HG03039 (cell line): ENCODE results near the gene XPR1.
"Not testable (repeated sequence)": the region's sequence is repeated elsewhere in the genome, so short reads cannot be mapped to it uniquely, and the experiment has no call there.

ENCODE experiments used
- ATAC-seq: cut with Tn5 transposase; IDR thresholded peaks from one replicate; pipeline ENCODE4 v1.9.1; 2021; ENCODE audit warnings: mild to moderate bottlenecking, moderate library complexity; ENCODE audit not compliant: unreplicated experiment

Gene XPR1

GRCh38 chr1:180777072-180777689 lies 145.4 kb downstream of the XPR1 start:
- no peak for ATAC-seq

GRCh38 chr1:180778782-180779398 lies 147.1 kb downstream of the XPR1 start:
- ATAC-seq, result no peak

- ATAC-seq, result no peak
These were observed 147.8 kb downstream of the XPR1 start for GRCh38 chr1:180779584-180779983.

- ATAC-seq, result no peak
These were observed 149.9 kb downstream of the XPR1 start for GRCh38 chr1:180781718-180782117.

- ATAC-seq, result no peak
These were observed 153.5 kb downstream of the XPR1 start for GRCh38 chr1:180785291-180785690.

GRCh38 chr1:180785887-180786286 lies 154.1 kb downstream of the XPR1 start:
- ATAC-seq, result no peak

- no peak for ATAC-seq
These were observed 154.8 kb downstream of the XPR1 start for GRCh38 chr1:180786624-180787023.

- no peak for ATAC-seq
These were observed 155.9 kb downstream of the XPR1 start for GRCh38 chr1:180787628-180788307.

- no peak for ATAC-seq
These were observed 157.6 kb downstream of the XPR1 start for GRCh38 chr1:180789460-180789859.

- ATAC-seq, result not testable (repeated sequence)
These were observed 159.3 kb downstream of the XPR1 start for GRCh38 chr1:180791152-180791551.

GRCh38 chr1:180791806-180792205 lies 160.0 kb downstream of the XPR1 start:
- ATAC-seq, result no peak

- no peak for ATAC-seq
These were observed 161.6 kb downstream of the XPR1 start for GRCh38 chr1:180793451-180793850.

- ATAC-seq, result no peak
These were observed 165.2 kb downstream of the XPR1 start for GRCh38 chr1:180796897-180797640.

- ATAC-seq, result no peak
These were observed 169.1 kb downstream of the XPR1 start for GRCh38 chr1:180800945-180801344.

- ATAC-seq, result no peak
These were observed 171.0 kb downstream of the XPR1 start for GRCh38 chr1:180802813-180803212.

GRCh38 chr1:180805316-180805715 lies 173.5 kb downstream of the XPR1 start:
- ATAC-seq, result peak; percentile 56

GRCh38 chr1:180811298-180811697 lies 179.5 kb downstream of the XPR1 start:
- ATAC-seq, result no peak

GRCh38 chr1:180811886-180812285 lies 180.1 kb downstream of the XPR1 start:
- ATAC-seq, result no peak

GRCh38 chr1:180814258-180814657 lies 182.4 kb downstream of the XPR1 start:
- ATAC-seq, result no peak

- ATAC-seq, result no peak
These were observed 183.4 kb downstream of the XPR1 start for GRCh38 chr1:180815188-180815587.

- no peak for ATAC-seq
These were observed 184.3 kb downstream of the XPR1 start for GRCh38 chr1:180816132-180816531.

GRCh38 chr1:180821970-180822369 lies 190.1 kb downstream of the XPR1 start:
- no peak for ATAC-seq
